HL-60 (cell line): ENCODE measurements around the gene CSRNP3.

ENCODE experiments used
- CTCF ChIP-seq: IDR thresholded peaks from one replicate; pipeline ENCODE4 v1.5.1; 2011; ENCODE audit warnings: low read length, control low read depth, inconsistent platforms; ENCODE audit not compliant: insufficient read depth
- TF ChIP-seq, protein P1 (sequence below): IDR thresholded peaks from 2 replicates; pipeline ENCODE4 v1.6.1; 2012; ENCODE audit warnings: low read depth; ENCODE audit not compliant: insufficient replicate concordance

GRCh38 chr2:165596788-165597187 is 127.3 kb downstream of the CSRNP3 start:
- TF ChIP-seq CTCF: no peak
- TF ChIP-seq, protein P1, sequence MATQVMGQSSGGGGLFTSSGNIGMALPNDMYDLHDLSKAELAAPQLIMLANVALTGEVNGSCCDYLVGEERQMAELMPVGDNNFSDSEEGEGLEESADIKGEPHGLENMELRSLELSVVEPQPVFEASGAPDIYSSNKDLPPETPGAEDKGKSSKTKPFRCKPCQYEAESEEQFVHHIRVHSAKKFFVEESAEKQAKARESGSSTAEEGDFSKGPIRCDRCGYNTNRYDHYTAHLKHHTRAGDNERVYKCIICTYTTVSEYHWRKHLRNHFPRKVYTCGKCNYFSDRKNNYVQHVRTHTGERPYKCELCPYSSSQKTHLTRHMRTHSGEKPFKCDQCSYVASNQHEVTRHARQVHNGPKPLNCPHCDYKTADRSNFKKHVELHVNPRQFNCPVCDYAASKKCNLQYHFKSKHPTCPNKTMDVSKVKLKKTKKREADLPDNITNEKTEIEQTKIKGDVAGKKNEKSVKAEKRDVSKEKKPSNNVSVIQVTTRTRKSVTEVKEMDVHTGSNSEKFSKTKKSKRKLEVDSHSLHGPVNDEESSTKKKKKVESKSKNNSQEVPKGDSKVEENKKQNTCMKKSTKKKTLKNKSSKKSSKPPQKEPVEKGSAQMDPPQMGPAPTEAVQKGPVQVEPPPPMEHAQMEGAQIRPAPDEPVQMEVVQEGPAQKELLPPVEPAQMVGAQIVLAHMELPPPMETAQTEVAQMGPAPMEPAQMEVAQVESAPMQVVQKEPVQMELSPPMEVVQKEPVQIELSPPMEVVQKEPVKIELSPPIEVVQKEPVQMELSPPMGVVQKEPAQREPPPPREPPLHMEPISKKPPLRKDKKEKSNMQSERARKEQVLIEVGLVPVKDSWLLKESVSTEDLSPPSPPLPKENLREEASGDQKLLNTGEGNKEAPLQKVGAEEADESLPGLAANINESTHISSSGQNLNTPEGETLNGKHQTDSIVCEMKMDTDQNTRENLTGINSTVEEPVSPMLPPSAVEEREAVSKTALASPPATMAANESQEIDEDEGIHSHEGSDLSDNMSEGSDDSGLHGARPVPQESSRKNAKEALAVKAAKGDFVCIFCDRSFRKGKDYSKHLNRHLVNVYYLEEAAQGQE: no peak
